ENCODE measurements around the gene AKIRIN1.
"Not testable (repeated sequence)": the region's sequence is repeated elsewhere in the genome, so short reads cannot be mapped to it uniquely, and the experiment has no call there.

The AKIRIN1 gene

DNA sequence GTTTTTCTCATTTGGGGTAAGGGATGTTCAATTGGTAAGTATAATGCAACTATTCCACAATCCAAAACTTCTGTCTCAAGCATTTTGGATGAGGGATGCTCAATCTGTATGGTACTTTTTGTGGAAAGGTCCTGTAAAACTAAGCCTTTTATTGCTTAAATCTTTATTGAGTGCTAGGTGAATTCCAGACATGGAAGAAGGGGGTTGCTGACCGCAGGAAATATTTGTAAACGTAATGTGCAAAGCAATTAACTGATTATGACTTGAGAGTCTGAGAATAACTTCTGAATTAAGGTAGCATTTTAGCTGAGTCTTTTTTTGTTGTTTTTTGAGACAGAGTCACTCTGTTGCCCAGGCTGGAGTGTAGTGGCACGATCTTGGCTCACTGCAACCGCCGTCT, 3.1 kb downstream of the AKIRIN1 start:
- no peak for DNase-seq (ENCODE audit: low read depth in 2 of 2)

DNA sequence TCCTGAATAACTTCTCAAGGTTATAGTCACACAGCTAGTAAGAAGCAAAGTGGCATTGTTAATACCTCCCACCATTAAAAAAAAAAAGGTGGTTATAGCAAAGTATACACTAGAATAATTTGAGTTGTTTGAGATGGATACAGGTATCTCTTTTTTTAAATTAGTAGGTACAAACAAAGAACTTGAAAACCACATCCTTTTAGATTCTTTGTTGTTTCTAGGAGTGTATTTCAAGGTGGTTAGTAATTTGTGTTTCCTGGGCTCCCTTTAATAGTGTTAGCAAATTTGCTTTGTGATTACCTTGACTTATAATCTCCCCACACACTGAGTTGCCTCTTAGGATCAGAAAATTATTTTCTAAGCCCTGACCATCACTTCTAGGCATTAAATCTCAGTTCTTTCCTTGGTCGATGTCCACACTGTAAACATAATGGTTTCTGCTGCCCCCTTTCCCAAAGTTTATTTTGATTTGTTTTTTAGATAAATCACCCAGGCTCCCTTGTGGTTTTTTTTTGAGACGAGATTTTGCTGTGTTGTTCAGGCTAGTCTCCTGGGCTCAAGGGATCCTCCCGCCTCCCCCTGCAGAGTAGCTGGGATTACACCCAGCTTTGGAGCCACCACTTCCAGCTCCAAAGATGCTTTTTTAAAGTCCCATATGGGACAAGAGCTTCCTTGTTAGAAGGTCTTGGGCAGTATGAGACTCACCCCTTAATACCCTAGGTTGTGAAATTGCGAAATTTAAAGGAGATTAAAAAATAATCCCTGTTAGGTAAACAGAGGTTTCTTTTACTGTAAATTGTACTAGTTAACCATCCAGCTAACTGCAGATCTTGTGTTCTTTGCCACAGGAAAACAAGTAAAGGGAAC, 6.2 kb downstream of the AKIRIN1 start:
- DNase-seq (ENCODE audit: low read depth in 2 of 2): no peak

DNA sequence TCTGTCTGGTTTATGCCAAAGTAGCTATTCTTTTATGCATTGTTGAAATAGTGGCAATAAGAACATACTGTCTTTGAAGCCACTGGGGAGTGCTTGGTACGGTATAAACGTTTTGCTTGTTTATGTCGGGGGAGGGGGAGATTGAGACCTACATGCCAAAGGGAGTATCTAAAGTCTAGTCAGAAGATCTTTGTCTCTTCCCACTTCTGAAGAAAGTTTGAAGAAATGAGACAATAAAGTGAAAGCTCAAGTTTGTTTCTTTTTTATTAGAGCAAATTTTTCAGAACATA, 6.8 kb downstream of the AKIRIN1 start:
- no peak for DNase-seq (ENCODE audit: low read depth in 2 of 2)

DNA sequence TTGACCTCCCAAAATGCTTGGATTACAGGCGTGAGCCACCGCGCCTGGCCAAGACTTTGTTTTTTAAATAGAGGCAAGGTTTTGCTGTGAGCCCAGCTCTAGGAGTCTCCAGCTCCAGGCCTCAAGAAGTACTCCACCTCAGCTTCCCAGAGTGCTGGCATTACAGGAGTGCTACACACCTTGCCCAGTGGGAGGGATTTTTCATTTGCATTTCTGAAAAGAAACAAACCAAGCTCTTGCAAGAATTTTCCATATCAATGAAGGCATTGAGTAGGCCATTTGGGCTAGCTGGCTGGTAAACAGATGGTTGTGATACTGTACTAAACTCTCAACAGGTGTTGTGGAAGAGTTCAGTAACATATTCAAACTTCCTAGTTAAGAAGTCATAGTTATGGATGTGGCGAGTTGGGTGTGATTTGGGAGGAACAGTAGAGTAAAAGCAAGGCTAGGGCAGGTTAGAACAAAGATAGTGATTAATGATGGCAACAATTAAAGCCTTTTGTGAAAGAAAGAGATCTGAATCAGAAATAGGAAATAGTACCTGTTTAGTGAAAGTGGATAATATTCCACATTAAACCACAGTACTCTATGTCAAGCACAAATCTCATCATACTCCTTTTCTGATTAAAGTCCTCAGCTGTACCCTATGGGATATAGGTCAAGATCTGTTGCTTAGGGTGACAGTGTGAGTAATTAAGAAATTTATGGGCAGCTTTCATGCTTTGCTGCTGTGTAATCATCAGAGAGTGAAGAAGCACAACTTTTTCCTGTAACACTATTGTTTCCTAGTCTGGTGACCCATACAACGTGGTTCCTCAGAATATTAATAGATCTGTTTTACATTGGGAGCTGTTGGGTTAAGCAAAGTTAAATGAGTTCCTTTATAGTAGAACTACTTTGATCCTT, 10.7 kb downstream of the AKIRIN1 start:
- no peak for DNase-seq (ENCODE audit: low read depth in 2 of 2)

DNA sequence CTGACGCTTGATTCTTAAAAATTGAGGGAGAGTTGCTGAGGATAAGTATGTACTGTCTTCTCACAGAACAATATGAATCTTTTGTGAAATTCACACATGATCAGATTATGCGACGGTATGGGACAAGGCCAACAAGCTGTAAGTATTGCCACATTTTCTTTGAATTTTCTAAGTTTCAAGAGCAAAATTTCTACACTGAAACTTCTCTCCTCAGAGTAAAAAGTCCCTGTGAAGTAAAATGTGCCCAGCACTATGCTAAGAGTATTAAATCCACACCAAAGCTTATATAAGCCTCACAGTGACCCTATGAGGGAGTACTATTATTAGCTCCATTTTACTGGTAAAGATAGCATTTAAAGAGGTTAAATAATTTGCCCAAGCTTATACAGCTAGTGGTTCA, 12.2 kb downstream of the AKIRIN1 start:
- DNase-seq (ENCODE audit: low read depth in 2 of 2): no peak

DNA sequence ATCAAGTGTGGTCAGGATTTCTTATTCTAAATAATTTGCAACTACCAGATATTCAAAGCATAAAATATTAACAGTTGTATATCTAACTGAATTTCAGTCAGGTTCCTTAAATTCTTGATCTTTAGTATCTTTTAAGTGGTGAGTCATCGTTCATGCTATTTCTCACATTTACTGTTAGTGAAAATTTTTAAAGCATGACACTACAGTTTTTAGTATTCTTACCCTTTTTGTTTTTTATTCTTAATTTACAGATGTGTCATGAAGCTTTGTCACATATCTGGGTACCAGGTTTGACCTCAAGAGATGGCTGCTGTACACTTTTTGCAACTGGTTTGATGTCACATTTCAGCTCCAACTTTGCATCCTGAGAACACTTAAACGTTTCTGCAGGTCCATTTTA, 12.7 kb downstream of the AKIRIN1 start:
- no peak for DNase-seq (ENCODE audit: low read depth in 2 of 2)

DNA sequence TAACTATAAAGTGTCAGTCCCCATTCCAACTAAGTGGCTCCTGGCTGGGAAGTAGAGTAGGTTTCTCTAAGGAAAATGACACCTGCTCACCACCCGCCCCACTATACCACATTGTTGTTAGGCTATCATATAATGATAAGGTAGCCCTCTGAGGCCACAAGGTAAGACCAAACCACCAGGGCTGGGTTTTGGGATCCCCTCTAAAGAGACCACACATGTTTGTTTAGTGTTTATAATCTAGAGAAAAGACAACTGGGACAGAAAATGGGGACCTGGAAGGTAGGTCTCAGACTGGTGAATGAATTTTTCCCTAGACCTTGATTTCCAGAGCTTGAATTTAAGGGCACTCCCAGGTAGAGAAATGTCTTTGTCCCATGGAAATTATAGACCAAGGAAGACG, 15.2 kb downstream of the AKIRIN1 start:
- no peak for DNase-seq (ENCODE audit: low read depth in 2 of 2)

DNA sequence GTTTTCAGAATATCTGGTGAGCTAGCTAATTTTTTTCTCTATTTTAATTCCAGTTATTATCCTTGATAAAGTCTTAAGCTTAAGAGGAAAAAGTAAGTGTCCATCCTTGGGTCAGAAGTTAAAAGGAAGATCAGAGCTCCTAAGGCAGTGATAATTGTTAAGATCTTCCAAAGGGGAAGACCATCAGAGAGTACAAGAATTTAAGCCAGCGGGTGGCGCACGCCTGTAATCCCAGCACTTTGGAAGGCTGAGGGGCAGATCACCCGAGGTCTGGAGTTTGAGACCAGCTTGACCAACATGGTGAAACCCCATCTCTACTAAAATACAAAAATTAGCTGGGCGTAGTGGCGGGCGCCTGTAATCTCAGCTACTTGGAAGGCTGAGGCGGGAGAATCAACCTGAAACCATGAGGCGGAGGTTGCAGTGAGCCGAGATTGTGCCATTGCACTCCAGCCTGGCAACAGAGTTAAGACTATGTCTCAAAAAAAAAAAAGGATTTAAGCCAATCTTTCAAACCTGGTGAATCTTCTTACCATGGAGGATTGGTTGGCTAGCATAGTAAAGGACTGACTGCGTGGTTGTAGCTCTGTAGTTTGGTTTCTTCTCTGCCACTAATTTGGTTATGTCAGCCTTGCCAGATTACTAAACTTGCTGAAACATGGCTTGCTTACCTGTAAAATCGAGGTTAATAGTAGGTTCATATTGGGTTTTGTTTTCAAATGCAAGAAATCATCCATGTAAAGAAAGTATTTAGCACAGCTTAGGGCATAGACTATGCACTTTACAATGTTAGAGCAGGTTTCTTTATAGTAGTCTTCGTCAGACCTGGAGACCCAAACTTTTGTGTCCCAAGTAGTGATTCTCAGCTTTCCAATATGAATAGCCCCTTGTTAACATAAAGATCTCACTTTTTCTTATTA, 15.9 kb downstream of the AKIRIN1 start:
- no peak for DNase-seq (ENCODE audit: low read depth in 2 of 2)

DNA sequence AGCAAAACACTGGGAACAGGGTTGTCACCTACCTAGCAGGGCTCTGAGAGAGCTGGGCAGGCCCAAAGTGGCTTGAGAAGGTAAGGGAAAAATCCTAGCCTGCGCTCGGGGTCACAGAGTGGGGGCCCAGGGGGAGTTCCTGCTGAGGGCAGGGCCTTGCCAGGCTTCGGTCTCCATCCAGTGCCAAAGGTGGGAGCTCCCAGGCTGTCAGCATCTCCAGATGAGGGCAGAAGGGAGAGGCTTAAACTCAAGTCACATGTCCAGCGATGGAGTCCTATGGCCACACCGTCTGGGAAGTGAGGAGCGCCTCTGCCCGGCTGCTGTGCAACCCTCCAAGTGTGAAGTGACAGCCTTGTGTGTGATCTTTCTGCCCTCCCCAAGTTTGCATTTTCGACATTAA, 23.9 kb downstream of the AKIRIN1 start:
- not testable (repeated sequence) for DNase-seq (ENCODE audit: low read depth in 2 of 2)

DNA sequence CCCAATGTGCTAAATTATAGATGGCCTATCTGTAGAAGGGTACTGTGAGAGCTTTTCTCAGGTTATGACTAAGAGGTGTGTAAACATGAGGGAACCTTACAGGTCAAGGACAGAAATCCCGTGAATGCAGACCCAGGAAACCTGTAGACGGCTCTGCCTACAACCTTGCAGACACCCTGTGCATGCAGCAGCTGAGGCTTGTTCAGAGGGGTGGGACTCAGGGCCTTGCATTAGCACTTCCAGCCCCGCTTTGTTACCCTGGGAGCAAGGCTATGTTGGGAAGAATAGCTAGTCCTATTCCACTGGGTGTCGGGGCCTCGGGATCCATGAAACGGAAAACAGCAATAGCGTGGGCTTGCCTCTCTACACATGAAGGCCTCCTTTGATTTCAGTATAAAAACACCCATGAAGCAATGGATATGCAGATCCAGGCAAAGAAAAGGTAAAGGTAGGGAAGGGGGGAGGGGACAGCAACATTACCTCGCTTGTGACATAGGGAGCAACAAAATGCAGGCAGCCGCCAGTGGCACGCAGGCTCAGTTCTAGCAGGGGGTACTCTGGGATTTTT, 25.6 kb downstream of the AKIRIN1 start:
- no peak for DNase-seq (ENCODE audit: low read depth in 2 of 2)

DNA sequence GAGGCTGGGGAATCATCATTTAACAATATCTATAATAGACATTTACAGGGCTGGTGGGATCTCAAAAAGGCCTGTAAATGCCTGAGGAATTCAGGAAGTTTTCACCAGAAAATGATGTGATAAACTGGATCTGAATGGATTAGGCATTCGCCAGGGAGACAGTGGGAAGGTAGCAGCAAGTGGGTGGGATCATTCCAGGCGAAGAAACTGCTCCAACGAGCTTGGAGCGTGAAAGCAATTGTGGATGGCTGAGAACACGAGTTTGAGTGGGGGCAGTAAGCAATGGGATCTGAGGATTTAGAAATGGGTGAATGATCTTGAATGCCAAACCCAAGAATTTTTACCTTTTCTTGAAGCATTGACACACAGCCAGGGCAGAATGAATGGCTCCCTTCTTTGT, 26.2 kb downstream of the AKIRIN1 start:
- no peak for DNase-seq (ENCODE audit: low read depth in 2 of 2)

DNA sequence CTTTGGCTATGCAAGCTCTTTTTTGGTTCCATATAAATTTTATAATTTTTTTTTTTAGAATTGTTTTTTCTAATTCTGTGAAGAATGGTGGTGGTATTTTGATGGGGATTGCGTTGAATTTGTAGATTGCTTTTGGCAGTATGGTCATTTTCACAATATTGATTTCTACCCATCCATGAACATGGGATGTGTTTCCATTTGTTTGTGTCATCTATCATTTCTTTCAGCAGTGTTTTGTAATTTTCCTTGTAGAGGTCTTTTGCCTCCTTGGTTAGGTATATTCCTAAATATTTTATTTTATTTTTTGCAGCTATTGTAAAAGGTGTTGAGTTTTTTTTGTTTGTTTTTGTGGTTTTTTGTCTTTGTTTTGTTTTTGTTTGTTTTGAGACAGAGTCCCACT, 29.4 kb downstream of the AKIRIN1 start:
- not testable (repeated sequence) for DNase-seq (ENCODE audit: low read depth in 2 of 2)

DNA sequence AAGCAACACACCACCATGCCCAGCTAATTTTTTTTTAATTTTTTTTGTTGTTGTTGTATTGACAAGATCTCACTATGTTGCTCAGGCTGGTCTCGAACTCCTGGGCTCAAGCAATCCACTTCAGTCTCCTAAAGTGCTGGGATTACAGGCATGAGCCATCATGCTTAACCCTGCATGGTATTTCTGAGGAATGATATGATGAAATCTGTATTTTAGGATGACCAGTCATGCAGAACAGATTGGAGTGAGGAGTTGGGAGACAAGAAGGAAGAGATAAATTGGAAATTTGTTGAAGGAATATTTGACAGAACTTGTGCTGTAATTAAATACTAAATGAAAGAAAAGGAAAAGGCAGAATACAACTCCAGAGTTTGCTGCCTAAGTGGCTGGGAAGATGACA, 30.4 kb downstream of the AKIRIN1 start:
- DNase-seq (ENCODE audit: low read depth in 2 of 2): no peak

DNA sequence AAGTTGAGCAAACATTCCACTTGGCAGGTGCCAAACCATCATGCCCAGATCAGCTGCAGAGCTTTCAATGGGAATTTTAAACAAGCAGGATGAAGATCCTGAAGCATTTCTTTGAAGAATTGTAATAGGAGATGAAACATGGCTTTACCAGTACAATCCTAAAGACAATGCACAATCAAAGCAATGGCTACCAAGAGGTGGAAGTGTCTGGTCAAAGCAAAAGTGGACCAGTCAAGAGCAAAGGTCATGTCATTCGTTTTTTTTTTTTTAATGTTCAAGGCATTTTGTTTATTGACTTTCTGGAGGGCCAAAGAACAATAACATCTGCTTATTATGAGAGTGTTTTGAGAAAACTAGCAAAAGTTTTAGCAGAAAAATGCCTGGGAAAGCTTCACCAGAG, 32.1 kb downstream of the AKIRIN1 start:
- DNase-seq (ENCODE audit: low read depth in 2 of 2): no peak

DNA sequence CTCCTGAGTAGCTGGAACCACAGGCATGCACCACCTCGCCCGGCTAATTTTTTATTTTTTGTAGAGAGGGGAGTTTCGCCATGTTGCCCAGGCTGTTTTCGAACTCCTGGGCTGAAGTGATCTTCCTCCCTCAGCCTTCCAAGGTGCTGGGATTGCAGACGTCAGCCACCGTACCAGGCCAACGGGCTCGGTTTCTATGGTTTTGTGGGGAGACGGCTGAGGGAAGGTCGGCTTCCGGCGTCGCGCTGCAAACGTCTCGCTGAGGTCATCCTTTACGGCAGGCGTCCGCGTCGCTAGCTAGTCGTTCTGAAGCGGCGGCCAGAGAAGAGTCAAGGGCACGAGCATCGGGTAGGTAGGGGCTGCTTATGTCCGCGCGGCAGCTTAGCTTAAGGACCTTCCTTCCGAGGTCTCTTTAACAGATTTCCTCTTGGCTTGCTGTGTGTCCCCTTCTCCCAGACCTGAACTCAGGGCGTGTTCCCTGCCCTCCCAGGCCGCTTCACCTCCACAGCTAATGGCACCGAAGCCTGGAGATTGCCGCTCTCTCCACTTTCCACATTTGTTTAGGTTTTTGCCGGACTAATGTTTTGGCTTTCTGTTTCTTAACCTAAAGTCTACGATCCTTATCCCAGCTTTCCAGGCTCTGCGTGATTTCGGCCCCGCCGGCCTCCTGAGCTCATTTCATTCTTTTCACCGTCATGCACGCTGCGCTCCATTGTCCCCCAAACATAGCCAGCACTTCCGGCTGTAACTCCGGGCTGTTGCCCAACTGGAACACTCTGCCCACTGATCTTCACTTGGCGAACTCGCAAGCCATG, 35.2 kb downstream of the AKIRIN1 start, which contains the start of gene NDUFS5:
TSS of gene NDUFS5 (plus strand) at position 300 of the 815 bp plus-strand sequence. CDS start 2,375 bp downstream, outside the sequence.
- peak; percentile 61 to 65 for DNase-seq (ENCODE audit: low read depth in 2 of 2)

DNA sequence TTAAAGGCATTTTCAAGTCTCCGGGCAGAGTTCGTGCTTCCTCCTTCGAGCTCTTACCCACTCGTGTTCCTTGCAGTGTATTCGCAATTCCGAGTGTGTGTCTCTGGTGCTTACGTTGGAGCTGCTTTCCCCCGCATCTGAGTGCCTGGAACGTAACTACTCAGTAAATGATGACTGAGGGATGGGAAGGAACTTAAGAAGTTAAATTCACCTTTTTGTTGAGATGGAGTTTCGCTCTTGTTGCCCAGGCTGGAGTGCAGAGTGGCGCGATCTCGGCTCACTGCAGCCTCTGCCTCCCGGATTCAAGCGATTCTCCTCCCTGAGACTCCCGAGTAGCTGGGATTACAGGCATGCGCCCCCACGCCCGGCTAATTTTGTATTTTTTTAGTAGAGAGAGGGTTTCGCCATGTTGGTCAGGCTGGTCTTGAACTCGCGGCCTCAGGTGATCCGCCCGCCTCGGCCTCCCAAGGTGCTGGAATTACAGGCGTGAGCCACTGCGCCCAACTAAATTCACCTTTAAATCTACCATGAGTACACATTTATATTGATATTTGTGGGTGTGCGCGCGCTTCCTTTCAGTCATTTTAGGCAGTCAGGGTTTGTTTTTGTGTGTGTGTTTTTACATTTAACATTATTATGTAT, 35.9 kb downstream of the AKIRIN1 start:
- no peak for DNase-seq (ENCODE audit: low read depth in 2 of 2)

DNA sequence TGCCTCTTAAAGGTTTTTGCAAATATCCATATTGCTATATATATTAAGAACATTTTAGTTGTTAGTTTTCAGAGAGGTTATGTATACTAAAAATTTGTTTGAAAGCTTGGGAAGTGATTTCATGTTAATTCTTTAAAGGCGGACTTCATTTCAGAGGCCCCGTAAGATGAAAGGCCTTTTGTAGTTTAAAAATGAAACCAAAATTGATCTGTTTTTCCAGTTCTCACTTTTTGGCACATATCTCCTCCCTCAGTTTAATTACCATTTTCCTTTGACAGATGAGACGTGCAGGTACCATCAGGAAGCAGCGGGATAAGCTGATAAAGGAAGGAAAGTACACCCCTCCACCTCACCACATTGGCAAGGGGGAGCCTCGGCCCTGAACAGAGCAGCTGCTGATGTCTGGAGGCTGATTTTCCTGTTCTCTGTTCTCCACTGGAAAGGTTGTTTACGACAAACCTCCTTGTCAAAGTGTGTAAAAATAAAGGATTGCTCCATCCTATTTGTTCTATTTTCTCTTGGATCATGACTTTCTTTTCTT, 43.1 kb downstream of the AKIRIN1 start:
- DNase-seq (ENCODE audit: low read depth in 2 of 2): no peak

DNA sequence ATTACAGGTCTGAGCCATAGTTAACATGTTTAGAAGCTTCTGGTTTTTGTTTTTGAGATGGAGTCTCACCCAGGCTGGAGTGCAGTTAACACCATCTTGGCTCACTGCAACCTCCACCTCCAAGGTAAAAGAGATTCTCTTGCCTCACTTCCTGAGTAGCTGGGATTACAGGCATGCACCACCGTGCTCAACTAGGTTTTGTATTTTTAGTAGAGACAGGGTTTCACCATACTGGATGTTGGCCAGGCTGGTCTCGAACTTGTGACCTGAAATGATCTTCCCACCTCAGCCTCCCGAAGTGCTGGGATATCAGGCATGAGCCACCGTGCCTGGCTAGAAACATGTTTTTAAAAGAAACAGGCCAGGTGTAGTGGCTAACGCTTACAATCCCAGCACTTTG, 45.6 kb downstream of the AKIRIN1 start:
- DNase-seq (ENCODE audit: low read depth in 2 of 2): no peak

DNA sequence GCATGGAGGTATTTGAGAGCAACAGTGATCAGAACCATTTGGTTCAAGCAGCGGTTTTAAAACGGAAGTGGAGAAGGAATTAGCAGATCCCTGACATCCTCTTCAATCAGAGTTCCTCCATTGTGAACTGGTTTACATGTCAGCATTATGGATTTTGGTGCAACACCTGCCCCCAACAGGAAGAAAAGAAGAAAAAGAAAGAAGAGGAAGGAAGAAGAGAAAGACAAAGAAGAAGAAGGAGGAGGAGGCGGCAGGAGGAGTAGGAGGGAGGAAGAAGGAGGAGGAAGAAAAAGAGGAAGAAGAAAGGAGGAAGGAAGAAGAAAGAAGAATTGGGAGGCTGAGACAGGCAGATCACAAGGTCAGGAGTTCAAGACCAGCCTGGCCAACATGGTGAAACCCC, 52.4 kb downstream of the AKIRIN1 start:
- no peak for DNase-seq (ENCODE audit: low read depth in 2 of 2)

DNA sequence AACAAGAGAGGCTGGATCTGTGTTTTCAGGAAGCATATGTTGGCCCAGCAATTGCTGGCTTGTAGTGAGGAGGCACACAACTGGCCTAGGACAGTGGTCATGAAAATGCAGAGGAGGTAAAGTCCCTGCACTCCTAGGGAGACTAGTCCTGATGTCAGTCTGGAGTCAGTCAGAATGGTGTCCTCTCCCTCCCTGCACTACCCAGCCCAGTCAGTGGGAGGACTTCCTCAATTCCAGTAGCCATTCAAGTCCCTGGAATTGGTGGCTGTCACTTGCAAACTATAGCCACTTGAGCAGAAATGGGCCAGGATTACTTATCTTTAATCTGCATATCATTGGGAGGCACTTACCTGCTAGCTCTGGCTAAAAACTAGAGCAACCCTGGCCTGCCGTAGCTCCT, 53.7 kb downstream of the AKIRIN1 start:
- DNase-seq (ENCODE audit: low read depth in 2 of 2): no peak

Measured in stimulated activated CD8-positive, alpha-beta memory T cell treated with anti-CD3 and anti-CD28 coated beads, Interleukin-15, amount 100 ng/mL, for 4 hours (primary cell).